GM21786 (cell line): ENCODE results near the gene AKR1B1.

Source experiments
- ATAC-seq: cut with Tn5 transposase; IDR thresholded peaks from one replicate; pipeline ENCODE4 v1.9.1; 2021; ENCODE audit not compliant: unreplicated experiment

Gene AKR1B1

GRCh38 chr7:134470864-134471263 lies 12.0 kb upstream of the AKR1B1 start:
- no peak for ATAC-seq

DNA sequence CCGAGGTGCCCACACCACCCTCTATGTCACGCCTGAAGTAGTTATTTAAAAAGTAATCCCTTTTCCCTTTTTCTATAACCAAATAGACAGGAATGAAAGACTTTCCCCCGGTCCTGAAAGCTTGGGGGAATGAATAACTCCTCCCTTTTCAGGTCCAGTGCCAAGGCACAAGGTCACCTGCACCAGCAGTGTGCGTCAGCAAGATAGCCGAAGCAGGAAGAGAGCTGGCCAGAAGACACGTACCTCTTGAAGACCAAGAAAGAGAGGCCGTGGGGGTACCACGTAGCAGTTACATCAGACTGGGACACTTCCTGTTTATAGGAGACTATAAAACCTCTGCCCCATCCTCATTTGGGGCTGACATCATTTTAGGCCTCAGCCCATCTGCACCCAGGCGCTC lies 10.7 kb upstream of the AKR1B1 start:
- ATAC-seq = no peak

GRCh38 chr7:134468475-134468874 lies 9.6 kb upstream of the AKR1B1 start:
- ATAC-seq = no peak

GRCh38 chr7:134468054-134468453 lies 9.2 kb upstream of the AKR1B1 start:
- ATAC-seq = no peak

- no peak for ATAC-seq
These were observed 6.6 kb upstream of the AKR1B1 start for GRCh38 chr7:134465491-134465890.

DNA sequence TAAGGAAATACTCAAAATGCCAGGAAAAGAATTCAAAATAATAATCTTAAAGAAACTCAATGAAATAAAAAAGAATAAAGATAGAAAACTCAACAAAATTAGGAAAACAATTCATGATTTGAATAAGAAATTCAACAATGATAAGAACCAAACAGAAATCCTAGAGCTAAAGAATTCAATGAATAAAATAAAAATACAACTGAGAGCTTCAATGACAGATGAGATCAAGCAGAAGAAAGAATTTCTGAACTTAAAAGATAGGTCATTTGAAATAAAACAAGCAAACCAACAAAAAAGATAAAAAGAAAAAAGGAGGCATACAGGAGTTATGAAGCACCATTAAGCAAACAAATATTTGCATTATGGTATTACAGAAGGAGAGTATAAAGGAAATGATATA lies 5.6 kb upstream of the AKR1B1 start:
- no peak for ATAC-seq

GRCh38 chr7:134463751-134464150 lies 4.9 kb upstream of the AKR1B1 start:
- ATAC-seq = no peak

- ATAC-seq = no peak
These were observed 3.5 kb upstream of the AKR1B1 start for GRCh38 chr7:134462337-134462925.

GRCh38 chr7:134461916-134462315 lies 3.0 kb upstream of the AKR1B1 start:
- no peak for ATAC-seq

DNA sequence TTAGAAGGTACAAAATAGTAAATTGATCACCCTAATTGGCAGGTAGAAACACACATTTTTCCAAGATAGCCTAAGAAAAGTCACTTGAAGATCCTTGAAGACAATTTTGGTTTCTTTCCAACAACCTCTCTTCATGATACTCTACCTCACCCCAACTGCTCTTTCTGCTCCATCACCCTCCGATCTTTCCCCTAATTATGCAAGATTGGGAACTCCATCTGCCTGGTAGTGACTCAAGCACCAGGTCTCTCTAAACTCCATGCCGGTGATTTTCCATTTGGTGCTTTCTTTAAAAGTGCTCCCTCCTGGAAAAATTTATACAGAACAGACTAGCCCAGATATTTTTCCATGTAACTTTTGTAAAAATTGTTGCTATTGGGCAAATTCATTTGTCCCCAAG lies 1.1 kb upstream of the AKR1B1 start:
- no peak for ATAC-seq

GRCh38 chr7:134458341-134458805 lies 527 bp downstream of the AKR1B1 start:
- ATAC-seq = peak; percentile 50

- no peak for ATAC-seq
These were observed 1.7 kb downstream of the AKR1B1 start for GRCh38 chr7:134457210-134457609.

DNA sequence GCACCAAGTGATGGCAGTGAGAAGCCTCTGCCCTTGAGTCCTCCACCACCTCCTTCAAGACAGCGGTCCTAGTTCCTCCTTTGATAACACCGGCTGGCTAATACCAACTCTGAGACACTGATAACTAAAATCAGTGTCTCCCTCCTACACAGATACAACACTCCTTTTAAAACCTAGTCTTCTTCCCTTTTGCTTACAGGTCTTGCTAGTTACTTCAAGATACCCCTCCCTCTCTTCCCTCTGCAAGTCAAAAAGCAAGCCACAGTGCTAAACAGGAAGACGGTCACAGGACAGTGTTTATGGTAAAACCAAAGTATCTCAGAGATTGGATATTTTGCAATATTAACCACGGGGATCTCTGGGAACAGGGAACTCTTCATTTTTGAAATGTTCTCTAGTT lies 4.6 kb downstream of the AKR1B1 start:
- no peak for ATAC-seq

- no peak for ATAC-seq
These were observed 5.4 kb downstream of the AKR1B1 start for GRCh38 chr7:134453518-134453917.

DNA sequence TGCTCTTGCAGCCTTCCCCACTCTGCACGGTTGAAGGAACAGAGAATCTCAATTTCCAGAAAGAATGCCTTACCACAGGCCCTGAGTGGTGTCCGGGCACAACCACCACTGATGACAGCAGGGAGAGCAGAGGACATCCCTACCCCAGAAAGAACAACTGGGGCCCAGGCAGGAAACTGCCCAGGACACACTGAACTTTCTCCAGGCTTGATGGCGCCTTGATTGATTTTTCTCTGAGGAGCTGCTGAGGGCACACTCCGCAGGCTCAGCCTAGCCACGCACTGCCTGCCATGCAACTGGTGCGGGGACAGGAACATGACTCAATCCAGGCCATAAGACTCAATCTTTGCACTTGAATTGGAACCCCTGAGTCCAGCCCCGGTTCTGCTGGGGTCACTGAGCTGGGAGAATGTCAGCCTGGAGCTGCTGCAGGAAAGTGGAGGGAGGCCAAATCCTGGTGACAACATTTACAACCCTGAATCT lies 5.9 kb downstream of the AKR1B1 start:
- no peak for ATAC-seq

DNA sequence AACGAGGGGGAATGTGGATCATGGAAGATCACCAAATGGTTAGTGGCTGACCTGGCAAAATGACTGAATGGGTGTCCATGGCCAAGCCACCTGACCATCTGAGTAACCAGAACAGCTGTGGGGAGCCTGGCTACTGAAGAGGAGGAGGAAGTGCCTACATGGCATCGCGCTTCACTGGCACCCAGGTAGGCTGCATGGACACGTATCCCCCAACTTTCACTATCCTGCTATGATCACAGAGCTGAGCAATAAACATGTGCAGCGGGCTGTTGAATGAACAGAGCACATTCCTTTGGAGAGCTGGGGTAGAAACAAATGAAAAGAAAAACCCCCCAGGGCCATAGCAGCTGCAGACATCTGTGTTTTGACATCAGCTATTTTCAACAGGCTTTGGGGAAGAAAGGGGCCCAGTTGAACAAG lies 6.5 kb downstream of the AKR1B1 start:
- ATAC-seq = no peak

DNA sequence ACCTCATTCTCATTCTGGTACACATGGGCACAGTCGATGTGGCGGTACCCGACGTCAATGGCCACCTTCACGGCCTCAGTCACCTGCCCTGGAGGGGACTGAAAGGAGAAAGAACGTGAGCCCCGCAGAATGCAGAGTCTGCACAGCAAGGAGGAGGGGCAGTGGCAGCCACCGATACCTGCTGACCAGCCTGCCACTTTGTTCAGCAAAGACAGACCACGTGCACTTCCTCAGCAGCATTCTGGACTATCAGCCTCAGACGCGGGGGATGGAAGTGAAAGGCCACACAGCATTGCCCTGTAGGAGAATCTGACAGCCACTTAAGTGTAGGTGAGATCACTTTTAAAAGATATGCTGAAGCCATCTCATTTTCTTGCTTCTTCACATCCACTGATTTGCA lies 7.2 kb downstream of the AKR1B1 start:
- ATAC-seq = no peak

DNA sequence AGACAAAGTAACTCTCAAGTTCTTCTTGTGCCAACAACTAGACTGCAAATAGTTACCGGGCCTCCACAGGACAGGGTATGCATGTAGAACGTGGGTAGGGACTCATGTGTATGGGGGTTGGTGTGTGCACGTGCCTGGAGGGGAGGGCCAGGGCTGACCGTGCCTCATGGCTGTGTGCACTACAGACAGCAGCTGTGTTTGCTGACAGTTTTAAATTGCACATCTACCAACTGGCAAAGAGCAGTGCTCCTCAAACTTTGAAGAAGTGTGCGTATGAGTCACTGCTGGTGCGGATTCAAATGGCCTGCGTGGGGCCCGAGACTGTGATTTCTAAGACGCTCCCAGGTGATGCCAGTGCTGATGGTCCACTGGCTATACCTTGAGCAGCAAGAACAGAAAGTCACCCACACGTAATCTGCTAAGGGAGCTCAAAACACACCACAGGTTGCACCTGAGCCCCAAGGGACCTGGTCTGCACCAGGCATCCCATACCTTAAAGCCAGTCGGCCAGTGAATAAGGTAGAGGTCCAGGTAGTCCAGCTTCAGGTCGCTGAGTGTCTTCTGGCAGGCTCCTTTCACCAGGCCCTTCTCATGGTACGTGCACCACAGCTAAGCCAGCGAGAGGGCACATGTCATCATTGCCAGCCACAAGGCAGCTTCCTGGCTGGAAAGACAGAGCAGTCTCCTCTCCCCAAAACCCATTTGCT lies 8.5 kb downstream of the AKR1B1 start:
- no peak for ATAC-seq

DNA sequence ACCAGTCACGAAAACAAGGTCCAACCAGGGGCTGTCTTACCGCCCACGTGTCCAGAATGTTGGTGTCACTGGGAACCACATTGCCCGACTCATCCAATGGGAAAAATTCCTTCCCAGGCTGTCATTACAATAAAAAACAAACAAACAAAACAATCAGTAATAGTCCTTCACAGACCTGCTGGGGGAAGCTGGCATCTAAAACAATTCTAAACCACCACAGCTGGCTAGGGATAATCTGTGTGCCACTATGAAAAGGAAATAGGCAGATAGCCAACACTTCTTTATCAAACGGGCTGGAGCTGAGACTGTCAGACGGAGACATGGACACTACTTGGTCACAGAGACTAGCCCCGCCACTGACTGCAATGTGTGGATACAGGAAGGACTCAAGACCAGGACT lies 9.2 kb downstream of the AKR1B1 start:
- ATAC-seq = no peak

GRCh38 chr7:134448356-134449229 lies 10.3 kb downstream of the AKR1B1 start:
- no peak for ATAC-seq

GRCh38 chr7:134447383-134447782 lies 11.5 kb downstream of the AKR1B1 start:
- no peak for ATAC-seq

- ATAC-seq = no peak
These were observed 12.0 kb downstream of the AKR1B1 start for GRCh38 chr7:134446923-134447322.
